HG03439 (cell line): ENCODE data around the gene FARS2.
"Not testable (repeated sequence)": the region's sequence is repeated elsewhere in the genome, so short reads cannot be mapped to it uniquely, and the experiment has no call there.

ENCODE experiments used
- ATAC-seq: cut with Tn5 transposase; IDR thresholded peaks from one replicate; pipeline ENCODE4 v1.9.1; 2021; ENCODE audit warnings: mild to moderate bottlenecking, moderate library complexity; ENCODE audit not compliant: unreplicated experiment

FARS2 gene

DNA sequence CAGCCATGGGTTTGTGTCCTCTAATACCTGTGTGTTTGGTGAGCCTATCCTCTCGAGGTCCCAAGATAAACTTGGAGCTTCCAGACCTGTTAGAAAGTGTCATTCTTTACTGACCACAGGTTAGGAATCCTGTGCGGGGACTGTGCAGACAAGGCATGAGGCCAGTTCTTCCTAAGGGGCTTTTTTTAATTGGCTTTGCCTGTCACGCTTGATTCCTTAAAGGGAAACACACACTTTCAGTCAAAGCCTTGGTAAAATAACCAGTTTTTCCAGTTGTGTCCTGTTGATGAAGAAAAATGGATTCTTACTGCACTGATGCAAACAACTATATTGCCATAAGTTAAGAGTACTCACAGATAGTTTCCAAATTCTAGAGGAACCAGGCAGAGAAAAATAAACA, 303.4 kb downstream of the FARS2 start:
- not testable (repeated sequence) for ATAC-seq

DNA sequence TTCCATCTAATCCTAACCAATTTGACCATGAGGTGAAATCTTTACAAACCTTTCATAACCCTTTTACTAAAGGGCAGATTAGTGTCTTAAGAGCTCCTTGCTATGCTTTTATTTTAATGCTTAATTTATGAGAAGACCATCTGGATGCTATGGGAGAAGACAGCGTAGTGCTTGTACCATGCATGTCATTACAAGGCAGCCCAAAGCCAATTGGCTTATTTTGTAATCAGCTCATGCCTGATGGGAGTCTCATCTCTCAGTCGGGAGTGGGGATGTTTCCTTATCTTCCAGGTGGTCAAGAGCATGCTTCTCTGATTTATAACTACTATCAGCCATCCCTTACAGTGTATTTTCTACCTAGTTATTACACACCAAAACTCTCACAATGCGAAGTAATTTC, 304.7 kb downstream of the FARS2 start:
- no peak for ATAC-seq

DNA sequence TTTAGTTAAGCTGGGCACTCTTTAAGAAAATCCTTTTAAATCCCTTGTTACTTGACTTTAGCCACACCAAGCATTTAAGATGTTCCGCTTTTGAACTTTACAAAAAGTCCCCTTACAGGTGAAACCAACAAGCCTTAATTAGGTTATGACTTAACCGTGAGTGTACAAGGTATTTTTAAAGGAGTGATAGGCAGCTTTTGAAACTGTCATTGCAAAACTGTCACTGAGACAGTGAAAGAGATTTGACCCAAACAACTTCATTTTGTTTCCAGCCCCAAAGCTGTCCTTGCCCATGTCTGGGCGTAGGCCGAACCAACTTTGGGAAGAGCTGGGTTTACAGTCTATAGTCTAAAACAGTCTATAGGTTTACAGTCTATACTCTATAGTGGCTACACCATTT, 305.4 kb downstream of the FARS2 start:
- ATAC-seq, result peak; percentile 49

DNA sequence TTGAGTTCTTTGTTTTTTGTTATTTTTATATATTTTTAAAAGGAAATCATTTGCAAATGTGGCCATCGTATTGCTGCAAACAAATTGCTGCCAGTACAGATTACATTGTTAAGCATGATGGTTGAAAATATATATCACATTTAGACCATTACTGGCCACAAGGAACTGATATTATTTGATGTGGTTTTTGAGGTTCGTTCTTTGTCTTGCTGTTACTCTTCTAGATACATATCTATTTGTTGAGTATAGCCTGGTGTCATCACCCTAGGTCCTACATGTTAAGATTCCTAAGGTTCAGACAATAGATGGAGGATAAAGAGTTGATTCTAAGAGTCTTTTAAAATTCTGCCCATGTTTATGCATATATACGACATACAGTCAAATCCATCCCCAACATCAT, 306.0 kb downstream of the FARS2 start:
- ATAC-seq, result no peak

DNA sequence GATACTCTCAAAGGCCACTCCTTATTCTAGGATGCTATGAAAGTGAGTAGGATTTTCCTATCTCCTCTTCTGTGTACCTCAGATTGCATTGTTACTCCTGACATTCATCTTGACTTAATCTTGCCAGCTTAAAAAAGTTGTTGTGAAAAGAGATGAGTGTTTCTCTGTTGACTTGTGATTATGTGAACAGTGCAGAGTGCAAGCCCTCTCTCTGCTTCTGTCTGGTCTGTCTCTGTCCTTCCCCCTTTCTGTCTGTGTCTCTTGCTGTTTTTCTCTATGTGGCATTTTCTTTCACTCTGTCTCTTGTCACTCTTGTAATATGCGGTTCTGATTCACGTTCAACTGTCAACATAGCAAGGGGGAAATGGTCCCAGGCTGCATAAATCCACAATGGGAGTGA, 306.6 kb downstream of the FARS2 start:
- ATAC-seq, result no peak

DNA sequence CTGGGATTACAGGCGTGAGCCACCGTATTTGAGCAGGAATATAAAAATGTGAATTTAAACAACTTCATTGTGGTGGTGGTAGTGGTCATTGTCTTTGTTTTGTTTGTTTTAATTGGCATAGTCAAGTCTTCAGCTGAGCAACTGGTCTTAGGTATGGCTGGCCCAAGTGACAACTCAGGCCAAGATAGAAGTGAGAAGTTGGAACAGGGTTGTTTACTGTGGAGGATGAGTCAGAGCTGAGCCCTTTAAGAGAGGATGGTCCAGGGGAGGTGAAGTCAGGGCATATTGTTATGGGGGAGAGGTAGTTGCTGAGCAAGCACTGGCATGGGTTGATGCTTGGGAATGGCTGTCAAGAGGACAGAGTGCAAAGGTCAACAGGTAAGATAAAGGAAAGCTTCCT, 308.2 kb downstream of the FARS2 start:
- ATAC-seq, result no peak

DNA sequence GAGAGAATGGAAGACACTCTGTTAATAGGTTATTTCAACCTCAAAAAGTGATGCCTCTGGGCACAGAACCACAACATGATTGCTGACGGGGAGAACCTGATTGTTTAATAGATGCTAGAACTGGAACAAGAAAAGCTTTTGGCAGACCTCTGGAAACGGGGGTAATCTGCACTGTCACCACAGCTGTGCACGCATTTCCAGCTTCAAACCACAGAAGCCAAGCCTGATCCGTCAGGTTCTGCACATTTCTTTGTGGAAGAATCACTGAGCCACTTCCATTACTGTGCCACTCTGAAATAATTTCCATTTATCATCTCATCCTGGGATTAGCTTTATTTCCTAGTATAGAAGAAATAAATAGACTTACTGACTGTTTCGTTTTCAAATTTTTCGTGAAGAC, 309.3 kb downstream of the FARS2 start:
- no peak for ATAC-seq

DNA sequence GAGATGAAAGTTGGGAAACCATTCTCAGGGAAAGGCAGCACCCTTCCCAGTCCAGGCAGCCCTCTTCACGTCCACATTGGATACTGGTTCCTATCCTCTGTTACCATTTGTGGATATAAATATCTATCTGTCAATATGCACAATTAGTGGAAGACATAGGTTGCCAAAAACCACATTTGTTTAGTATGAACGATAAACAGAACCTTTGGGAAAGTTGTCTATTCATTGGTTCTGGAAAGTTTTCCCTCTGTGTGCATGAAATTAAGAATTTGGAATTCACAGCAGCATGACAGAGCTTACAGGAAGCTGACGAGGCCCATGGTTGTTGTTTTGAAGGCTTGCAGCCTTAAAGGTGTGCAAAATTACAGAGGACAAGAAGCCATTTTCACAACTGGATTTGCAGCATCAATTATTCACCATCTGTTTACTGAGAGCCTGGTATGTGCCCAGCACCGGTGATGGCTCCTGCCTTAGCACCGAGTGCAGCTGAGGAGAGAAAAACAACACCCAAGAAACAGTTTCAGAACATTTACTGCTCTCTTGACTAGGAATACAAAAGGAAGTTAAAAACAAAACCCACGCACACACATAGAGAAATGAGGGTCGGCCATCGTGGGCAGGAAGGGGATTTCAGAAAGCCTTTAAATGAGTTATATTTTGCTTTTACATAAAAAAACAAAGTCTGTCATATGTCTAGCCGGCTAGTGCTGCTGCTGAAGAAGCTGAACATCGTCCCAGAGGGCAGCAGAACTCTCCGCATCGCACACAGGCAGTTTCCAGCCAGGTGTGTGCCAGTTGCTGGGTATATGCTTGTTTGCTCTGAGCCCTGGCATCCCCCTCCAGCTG, 319.6 kb downstream of the FARS2 start:
- ATAC-seq, result no peak

DNA sequence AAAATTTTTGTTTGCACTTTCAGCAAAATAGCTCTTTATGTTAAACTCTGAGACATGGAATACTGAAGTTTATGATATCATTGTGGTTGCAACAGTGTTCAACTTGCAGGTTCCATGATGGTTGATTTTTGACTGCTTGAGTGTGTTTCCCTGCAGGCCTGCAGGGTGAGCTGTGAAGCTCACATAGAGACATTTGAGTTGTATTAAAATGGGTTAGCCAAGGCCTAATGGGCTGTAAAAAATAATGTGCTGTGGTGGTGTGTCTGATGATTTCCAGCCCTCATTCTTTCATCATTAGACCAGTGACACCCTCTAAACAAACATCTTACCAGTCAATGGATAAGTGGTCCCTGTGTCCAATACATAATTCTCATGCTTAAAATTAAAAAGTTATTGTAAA, 321.4 kb downstream of the FARS2 start:
- ATAC-seq, result no peak

DNA sequence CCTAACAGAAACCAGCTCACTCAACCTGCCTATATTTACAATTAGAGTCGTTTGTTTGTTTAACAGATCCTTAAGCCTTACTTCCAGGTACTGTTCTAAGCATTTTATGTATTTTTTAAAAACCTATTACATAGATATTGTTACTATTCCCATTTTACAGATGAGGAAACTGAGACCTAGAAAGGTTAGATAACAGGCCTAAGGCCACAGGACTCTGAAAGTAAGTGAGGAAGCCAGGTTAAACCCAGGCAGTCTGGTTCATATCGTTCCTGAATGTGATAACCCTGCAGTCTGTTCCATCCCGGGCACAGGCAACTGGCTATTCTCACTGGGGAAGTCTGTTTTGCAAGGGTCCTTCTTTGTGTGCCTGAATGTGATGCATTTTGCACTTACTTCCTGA, 322.2 kb downstream of the FARS2 start:
- no peak for ATAC-seq

DNA sequence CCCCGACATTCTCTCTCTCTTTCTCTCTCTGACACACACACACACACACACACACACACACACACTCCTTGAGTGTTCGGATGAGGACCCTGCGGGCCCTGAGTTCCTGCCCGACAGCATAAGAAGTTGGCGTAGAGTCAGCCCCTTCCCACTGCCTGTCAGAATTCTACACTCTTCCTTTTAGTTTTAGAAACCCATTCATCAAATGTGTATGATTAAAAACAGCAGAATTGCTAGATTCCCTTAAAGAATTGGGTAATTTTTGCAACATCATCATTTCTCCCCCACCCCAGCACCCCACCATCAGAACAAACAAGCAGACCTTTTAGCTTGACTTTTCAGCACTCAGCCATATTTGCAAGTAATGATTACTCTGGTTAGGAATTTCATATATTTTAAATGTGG, 322.8 kb downstream of the FARS2 start:
- ATAC-seq, result no peak

DNA sequence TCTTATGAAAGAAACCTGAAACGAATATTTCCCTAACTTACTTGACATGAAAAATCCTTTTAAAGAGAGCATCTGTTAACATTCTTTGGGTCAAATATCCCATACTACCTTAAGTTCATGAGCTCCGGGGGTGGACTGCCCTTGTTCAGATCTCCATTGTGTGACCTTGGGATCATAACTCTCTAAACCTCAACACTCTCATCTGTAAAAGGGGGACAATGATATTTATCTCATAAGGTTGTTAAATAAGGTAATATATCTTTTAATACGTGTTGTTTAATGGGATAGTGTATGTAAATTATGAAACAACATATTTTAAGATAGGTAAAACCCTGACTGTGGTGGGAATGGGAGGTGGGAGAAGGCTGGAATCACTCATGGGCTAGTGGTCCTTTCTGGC, 326.3 kb downstream of the FARS2 start:
- no peak for ATAC-seq

DNA sequence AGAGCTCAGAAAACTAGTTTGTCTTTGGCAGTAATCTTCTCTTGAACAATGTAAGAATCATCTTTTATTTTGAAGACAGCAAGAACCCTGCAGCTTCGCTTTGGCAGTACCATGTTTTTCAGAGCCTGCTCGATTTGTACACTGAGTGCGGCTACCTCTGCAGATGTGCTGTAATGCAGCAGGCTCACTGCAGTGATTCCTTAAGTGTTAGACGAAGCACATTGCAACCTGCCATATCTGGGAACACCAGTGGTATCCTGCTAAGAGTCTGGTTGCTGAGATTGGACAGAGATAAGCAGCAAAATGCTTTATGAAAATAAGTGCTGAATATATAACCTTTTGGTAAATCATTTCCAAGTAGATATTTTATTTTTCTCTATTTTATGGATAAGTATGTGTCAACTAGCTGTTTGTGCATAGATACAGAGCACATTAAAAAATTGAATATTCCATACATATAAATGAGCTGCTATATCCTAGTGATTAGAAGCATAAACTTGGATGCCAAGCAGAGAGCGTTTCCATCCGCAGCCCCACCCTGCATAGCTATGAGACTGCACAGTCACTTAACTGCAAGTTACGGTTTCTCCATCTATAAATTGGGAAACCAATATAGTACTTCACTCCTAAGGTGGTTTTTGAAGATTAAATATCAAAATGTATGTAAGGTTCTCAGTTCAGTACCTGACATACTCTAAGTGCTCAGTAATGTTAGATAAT, 328.3 kb downstream of the FARS2 start:
- ATAC-seq, result no peak

DNA sequence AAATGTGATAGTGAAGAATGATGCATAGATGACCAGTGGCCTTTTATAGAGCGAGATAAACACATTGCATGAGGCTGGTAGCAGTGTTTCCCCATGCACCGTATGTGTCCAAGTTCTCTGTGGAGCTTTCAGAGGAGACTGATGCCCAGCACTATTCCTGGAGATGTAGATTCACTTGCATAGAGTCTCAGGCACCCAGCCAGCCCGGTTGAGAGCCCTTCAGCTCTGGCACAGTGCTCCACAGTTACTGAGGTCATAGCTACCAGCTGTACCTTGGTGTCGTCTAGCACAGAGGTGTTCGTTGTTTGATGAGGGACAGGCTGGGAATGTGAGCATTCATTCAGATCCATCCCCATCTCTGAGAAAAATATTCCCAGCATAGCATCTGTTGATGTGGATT, 328.9 kb downstream of the FARS2 start:
- ATAC-seq, result no peak

DNA sequence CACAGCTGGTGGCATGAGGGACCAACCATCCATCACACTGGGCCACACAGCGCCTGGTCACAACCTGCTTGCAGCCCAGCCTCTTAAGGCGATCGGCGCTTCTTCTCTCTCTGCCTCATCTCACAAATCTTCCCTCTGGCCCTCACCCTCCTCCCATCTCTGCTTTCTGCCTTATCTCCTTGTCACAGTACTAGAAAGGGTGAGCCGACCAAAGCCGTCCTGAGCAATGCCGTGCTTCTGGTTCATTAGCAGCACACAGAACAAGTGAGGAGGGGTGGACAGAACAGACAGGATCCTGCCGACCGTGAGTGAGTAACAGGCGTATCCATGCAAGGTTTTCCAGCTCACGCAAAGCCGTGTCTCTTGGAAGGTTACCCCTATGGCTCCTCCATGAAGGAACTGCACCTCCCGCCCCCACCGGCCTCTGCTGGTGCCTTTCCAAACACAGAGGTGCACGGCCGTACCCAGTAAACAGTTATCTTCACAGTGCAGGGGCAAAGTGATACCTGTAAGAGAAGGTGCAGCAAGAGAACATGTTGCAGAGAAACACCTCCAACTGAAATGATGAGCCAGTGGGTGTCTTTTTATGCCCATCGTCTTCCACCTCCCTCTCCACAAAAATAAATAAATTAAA, 331.7 kb downstream of the FARS2 start:
- ATAC-seq, result no peak

DNA sequence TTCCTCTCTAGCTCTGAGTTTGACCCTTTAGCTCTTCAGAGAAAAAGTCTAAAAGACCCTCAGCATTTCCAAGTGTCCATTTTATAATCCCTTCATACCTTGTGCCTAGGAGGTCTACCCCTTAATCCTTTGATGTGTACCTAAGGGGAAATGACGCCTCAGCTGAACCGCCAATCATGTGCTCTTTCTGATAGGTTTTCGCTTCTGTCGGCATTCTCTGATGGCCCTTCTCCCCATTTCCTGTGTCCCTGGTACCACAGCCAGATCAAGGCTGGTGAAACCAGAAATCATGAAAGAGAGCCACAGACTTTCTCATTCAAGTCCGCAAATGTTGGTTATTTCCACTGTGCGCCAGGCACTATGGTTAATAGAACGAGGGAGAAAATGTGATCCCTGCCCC, 333.9 kb downstream of the FARS2 start:
- ATAC-seq, result no peak

DNA sequence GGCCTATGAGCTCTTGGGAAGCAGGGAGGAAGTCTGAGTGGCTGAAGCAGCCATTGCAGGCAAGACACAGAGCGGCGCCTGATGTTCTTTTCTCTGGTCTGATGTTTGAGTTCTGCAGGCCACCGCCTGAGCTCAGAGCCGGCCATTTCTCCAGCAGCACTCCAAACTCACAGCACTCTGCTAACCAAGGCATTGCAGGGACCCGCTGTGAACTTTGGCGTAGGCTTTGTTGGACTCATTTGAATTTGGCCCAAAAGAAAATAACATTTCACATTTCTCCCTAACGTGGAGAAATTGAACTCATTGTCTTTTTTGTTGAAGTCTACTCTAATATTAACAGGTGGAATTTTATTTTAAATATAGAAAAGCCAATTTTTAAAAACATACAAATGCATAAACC, 336.1 kb downstream of the FARS2 start:
- no peak for ATAC-seq

DNA sequence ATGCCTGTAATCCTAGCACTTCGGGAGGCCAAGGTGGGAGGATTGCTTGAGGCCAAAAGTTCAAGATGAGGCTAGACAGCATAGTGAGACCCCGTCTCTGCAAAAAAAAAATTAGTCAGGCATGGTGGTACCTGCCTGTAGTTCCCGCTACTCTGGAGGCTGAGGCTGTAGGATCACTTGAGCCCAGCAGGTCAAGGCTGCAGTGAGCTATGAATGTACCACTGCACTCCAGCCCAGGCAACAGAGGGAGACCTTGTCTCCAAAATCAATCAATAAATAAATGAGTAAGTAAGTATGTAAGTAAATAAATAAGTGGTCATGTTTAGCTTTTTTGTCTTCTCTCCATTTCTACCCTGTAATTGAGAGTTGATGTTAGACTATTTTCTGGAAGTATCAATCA, 336.8 kb downstream of the FARS2 start:
- no peak for ATAC-seq

DNA sequence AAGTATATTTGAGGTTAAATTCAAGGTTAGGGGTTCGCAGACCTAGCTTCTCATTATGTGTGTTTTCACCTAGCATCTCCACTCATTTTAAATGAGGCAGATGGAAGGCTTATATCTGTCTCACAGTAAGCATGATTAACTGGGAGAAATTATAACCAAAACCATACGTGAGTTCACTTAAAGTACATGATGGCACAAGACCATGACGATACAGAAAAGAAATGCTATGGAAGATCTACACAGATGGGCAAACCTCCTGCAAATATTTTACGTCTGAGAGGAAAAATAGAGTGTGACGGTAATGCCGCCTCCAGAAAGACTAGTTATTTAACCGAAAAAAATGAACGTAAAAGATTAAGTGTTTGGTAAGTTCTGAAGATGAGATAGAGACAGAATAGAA, 337.8 kb downstream of the FARS2 start:
- no peak for ATAC-seq

DNA sequence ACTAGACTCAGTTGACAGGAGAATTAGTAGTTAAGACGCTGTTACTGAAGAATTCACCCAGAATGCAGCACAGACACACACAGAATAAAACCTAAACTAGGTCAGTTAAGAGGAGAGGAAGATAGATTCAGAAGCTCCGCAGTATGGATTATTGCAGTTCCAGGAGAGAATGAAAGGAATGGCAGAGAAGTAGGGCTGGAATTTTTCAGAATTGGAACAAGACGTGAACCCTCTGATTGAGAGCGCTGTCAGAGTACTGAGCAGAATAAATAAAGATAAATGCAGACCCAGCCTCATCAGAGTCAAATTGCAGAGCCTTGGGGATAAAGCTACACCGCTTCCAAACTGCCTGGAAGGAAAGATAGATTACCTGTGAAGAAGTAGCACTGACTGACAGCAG, 344.6 kb downstream of the FARS2 start:
- no peak for ATAC-seq

DNA sequence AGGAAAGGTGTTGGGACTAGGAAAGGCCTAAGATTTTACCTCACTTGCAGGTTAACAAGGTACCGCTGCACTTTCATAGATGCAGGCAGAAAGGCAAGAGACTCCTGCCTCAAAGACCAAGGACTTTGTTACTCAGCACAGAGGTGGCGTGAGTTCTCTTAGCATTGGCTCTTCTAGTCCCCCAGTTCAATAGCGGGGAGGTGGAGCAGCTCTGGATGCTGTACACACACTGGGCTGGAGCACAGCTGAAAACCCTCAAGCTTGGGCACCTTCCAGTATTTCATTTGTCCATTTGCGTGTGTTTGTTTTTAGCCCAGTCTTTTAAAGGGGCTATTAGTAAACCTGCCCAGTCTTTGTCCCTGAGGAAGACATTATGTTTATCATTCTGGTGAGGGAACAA, 345.2 kb downstream of the FARS2 start:
- no peak for ATAC-seq

DNA sequence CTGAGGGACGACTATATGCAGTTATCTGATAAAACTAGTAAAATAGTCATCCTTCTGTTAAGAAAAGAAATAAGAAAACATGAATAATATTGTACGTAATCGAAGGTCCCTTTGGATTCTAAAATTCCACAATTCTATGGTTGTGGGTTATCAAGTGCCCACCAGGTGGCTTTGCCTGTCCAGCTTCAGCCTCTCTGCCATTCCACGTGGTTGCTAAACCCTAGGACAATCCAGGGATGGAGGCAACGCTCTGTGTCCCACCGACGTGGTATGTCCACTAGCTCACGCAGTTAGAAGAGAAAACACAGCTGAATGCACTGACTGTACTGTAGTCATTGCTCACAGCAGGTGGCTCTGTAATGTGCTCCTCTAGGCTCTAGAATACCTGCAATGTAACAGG, 349.3 kb downstream of the FARS2 start:
- ATAC-seq, result no peak
